NCI-H460 (cell line): Measurements from ENCODE around the gene HSF2. TPM values are rescaled to one million over a fixed set of nuclear protein-coding genes. Genes with fewer than 3 reads are reported as not detected.

Source experiments
- DNase-seq: peaks from one replicate; pipeline ENCODE4 v3.0.0-alpha.2; 2016; ENCODE audit warnings: low read depth; ENCODE audit errors: extremely low read depth
- total RNA-seq: library from RNA; depleted of rRNA; stranded (reverse); fragments of >200 nt; shearing (Covaris generic); gene quantifications from 2 replicates; pipeline ENCODE4 v1.2.3, GENCODE V29; 2014

Gene HSF2
- total RNA-seq, 1 experiment from 2014 or later, result 18.8 TPM

DNA sequence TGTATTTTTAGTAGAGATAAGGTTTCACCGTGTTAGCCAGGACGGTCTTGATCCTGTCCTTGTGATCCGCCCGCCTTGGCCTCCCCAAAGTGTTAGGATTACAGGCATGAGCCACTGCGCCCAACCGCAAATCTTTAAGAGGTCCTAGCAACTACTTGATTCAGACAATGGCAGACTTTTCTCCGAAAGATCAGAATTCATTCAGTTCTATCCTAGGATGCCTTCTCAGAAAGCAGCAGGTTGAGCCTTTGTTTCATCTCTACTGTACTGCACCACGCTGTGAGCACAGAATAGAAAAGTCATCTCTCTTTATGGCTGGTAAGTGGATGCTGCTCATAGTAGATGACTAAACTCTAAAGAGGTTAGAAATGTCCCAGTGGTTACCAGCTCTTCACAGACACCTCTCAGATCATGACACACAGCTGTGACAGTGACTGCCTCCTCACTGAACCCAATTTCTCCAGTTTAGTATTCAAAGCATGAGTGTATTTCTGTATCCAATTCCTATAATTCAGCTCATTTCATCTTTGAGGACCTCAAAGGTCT, 6.0 kb upstream of the HSF2 start:
- no peak for DNase-seq

DNA sequence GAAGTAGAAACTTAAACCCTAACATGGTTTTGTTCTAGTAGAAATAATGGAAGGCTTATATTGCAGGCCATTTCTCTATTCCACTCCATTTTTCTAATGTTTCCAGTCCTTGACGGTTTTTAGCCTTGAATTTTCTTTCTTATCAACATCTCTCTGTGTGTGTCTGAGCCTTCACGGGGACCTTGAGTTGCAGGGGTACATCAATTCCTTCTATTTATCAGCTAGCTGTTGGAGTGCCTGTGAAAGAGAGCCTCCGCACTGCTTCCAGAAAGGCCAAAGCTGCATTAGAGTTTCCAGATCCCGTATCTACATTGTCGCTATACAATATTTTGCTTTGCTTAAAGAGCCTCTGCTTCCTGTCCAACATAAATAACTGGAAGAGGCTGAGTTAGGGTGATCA, 5.4 kb upstream of the HSF2 start:
- no peak for DNase-seq

DNA sequence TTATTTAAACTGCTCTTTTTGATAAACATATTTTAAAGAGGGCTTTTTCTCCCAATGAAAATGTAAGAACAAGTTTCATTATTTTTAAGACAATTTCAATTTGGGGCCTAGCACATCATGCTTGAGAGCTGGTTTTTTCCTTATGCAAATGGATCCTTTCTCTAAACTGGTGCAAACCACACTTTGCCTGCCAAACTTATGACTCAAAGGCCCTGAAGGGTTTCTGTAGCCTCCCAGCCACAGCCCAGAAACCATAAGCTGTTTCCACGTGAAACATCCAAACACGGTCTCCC, 451 bp upstream of the HSF2 start:
- DNase-seq, result no peak

DNA sequence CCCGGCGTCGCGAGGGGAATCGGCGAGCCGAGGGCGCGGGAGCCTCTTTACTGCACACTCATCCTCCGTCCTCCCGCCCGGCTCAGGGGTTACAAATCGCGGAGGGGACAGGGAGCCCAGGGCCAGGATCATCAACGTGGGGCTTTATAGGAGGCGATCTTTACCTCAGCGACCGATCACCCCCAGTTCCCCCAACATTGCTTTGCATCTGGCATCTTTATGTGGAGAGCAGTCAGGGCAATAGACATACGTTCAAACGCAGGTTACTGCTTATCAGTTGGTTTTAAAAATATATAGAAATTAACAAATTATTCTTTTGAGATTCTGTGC, 634 bp downstream of the HSF2 start:
- no peak for DNase-seq

DNA sequence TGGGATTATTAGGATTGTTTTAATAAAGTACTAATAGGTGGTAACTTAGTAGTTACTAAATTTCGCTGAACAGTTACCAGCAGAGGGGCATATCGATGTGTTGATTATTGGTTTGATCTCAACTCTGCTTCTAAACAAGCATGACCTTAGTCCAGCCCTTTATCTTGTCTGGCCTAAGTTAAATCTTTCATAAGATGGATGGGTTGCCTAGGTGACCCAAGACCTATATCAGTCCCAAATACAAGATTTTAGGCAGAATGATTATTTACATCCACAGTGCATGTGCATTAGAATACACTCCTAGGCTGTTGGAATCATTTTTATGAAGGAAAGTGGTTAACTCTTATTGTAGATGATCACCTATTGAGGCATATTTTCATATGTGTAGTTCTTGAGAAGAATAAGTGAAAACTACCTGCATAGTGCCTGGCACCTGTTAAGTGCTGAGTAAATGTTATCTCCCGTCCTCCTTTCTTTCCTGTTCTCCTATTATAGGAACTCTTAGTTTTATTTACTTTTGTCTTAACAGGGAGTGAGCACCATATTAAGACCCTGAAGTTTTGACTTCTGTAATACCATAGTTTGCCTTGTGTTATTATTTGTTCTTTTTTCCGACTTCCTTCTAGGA, 1.1 kb downstream of the HSF2 start:
- no peak for DNase-seq

DNA sequence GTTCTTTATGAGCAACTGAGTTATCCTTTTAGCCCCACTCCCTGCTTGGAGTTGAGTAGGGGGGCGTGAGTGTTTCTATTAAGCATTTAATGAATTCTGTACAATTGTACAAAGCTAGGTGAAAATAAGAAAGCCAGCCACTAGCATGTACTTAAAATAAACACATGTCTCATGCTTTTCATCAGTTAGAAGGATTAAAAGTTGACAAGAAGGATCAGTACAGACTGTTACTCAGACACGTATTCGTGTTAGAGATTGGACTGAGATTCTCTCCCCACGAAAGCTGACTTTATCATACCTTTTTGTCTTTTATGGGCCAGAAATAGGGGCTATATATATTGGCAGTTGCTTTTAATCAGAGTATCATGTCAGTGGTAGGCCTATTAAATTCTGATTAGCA, 1.7 kb downstream of the HSF2 start:
- no peak for DNase-seq

DNA sequence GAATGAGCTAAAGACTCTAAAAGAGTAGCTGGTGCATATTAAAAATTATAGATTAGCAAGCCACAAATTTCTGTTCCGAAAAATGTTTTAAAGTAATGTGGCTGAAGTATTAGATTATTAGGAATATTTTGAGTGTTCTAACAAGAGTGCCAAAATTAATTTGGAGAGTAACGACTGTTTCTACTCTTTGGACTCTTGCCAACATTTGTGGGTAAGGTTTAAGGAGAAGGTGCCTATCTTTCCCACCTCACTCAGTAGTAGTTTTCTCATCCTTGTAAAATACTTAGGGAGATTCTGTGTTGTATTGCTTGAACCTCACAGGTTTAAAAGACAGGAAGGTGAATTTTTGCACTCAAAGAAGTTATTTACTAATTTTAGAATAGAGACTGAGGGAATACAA, 5.0 kb downstream of the HSF2 start:
- DNase-seq, result no peak

DNA sequence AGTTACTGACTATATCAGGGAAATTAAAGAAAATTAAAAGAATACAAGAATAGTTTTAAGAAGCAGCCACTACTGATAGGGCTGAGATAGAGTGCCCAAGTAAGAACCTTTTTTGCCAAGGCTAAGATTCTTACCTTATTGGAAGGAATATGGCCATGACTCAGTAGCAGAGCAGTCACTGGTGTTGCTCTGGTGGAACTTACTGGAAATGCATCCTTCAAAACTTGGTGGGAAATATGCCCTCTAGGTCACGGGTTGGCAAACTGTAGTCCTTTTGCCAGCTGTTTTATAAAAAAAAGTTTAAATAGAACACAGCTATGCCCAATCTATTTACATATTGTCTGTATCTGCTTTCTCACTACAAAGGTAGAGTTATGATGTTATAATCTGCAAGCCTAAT, 6.0 kb downstream of the HSF2 start:
- no peak for DNase-seq

DNA sequence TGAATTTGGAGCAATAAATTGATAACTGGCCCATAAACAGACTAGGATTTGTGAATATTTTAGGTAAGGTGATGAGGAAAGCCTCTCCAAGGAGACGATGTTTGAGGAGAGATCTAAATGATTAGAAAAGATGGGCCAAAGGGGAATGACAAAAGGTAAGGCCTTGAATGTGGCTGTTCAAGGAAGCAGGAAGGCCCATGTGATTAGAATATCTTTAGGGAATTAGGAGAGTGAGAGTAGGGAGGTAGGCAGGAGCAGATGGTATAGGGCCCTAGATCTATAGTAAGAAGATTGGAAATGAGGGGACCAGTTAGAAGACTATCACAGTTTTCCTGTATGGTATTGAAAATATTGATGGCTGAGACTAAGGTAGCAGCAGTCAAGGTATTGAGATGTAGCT, 6.7 kb downstream of the HSF2 start:
- DNase-seq, result no peak

DNA sequence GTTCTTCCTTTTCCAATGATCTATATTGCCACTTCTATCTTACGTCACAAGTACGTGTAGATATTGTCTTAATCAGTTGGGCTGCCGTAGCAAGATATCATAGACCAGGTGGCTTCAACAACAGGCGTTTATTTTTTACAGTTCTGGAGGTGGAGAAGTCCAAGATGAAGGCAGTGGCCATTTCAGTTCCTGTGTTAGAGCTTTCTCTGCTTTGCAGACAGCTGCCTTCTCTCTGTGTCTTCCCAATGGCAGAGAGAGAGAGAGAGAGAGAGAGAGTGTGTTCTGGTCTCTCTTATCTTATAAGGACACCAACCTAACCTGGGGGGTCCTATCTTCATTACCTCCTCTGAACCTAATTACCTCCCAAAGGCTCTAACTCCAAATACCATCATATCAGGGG, 8.3 kb downstream of the HSF2 start:
- DNase-seq, result no peak

DNA sequence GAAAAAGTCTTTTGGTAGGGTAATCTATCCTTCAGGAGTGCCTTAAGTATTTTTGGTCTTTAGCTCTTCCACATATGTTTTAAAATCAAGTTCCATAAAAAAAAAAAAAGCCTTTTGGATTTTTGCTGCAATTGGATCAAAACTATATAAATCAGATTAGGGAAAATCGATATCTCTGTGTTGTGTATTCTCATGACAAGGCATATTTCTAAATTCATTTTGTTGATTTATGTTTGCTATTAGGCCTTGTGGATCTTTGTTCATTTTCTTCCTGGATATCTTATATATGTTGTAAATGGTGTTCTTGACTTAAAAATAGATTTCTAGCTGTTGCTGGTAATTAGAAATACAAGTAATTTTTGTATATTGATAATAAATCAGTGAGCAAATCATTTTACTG, 8.8 kb downstream of the HSF2 start:
- no peak for DNase-seq

DNA sequence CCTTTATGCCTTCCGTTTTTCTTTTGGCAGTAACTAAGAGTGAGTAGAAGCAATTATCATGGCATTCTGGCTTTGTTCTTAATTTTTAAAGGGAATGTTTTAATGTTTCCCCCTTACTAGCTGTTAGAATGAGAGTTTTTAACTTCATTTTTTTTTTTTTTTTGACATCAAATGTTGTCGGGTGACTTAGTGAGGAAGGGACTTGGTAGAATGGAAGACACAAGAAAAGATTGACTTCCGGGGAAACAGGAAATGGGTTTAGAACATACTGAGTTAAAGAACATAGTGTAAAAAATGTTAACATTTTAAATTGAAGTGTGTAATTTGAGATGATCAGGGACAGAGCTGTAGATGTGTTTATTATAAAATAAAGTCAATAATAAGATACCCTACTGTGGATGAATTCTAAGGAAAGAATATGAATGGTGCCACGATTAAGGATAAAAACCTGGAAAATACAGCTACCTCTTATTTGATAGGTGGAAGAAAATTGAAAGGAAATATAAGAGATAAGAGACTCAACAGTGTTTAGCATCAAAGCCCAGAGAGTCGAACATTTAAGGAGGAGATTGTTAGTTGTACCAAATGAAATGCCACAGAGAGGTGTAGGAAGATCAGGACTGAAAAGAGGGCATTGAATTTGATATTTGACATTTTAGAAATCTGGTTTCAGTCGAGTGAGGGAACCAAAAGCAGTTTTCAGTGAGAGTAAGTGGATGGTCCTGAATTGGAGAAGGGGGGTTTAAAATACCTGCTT, 9.4 kb downstream of the HSF2 start:
- no peak for DNase-seq

DNA sequence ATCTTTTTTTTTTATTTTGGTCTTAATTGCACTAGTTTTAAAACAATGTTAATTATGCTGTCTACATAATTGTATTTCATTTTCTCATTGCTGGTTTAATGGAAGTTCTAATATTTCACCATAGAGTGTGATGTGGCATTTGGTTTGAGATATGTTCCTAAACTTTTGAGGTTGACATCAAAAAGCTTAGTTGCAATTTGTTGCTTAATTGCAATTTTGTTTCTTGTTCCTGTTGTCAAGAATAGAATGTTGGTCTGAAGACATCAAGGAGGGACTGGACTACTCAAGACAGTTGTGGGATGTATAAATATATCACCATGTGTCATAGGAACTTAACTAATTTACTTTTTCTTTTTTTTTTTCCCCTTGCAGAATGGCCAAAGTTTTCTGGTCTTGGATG, 12.5 kb downstream of the HSF2 start:
- DNase-seq, result no peak

DNA sequence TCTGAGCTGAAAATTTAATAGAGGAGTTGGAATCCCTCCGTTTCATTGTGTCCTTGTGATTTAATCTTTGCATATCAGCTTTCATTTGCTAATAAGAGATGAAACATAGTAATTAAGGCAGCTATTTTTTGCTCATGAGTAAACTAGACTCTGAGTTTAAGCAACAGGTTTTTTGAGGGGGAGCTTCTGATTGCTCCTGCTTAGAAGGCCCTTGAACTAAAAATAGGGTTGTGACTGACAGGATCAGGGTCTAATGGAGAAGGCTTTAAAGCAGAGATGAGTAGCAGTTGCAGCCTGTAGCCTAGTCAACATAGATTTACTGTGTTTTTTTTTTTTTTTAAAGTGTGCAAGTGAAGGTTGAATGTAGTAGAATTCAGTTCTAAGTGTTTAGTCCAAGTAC, 17.4 kb downstream of the HSF2 start:
- no peak for DNase-seq

DNA sequence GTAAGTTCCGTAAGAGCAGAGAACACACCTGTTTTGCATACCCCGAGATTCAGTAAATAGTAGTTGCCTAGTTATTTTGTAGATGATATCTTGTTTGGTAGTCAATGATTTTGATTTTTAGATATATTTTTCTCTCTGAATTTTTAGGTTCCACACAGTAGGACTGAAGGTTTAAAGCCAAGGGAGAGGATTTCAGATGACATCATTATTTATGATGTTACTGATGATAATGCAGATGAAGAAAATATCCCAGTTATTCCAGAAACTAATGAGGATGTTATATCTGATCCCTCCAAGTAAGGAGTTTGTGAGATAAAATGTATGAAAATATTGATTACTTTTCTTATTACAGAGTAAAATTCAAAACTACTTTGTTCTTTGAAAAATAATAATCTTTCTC, 22.6 kb downstream of the HSF2 start:
- no peak for DNase-seq

DNA sequence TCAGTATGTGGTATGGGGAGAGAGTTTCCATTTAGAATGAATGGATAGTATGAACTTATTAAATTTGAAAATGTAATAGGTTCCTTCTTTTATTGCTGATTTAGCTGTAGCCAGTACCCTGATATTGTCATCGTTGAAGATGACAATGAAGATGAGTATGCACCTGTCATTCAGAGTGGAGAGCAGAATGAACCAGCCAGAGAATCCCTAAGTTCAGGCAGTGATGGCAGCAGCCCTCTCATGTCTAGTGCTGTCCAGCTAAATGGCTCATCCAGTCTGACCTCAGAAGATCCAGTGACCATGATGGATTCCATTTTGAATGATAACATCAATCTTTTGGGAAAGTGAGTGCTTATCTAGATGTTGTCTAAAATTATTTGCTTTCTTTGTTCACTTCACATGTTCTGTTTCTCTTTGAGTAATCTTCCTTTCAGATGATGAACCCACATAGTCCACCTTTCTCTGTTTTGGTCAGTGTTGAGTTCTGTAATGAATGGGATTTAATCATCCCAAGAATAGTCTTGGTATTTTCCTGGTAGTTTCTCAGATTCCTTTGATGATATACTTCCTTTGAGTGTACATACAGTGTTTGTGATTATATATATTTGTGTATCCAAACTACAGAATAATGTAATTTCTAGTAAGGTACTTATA, 23.3 kb downstream of the HSF2 start:
- no peak for DNase-seq

DNA sequence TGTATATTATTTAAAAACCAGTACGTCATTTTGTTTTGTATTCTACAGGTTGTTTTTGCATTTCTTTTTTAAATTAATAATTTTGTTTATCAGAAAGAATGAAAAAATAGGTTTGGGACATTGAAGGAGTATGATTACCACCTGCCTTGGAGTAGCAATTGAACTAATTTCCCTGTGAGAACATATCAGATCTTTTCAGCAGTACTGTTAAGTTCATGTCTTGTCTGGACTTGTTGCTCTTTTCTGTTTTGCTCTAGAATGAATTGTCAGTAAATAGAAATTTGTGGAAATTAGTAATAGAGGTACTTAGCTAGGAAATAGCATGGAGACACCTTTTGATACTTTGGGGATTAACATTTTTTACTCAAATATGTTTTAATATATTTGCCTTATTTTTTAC, 24.3 kb downstream of the HSF2 start:
- DNase-seq, result no peak

DNA sequence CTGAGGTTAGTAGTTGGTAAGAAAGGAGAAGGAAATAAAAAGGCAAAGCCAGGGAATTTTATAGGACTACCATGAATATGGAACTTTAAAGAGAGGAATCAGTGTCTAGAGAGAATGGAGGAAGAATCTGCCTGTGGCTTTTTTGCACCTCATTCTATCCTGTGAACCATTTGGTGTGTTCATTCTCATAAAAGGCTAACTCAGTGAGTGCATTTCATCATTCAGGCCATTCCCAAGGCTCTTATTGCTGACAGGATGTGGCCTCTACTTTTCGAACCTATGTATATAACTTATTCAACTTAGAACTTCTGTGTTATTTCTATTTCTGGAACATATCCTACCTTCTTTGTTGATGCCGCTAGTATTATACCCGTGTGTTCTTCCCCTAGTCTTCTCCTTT, 27.1 kb downstream of the HSF2 start:
- DNase-seq, result no peak

DNA sequence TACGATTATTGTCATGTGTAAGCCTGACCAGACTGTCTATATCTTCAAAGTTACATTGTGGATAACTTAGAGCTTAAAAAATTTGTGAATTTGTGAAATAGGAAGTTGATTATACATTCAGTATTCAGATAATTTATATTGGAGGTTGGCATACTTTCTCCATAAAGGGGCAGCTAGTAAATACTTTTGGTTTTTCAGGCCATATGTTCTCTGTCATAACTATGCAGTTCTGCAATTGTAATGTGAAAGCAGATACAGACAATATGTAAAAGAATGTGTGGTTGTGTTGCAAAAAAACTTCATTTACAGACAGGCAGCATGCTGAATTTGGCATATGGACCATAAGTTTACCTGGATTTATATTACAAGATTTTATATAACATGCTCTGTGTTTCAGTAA, 29.3 kb downstream of the HSF2 start:
- DNase-seq, result no peak

DNA sequence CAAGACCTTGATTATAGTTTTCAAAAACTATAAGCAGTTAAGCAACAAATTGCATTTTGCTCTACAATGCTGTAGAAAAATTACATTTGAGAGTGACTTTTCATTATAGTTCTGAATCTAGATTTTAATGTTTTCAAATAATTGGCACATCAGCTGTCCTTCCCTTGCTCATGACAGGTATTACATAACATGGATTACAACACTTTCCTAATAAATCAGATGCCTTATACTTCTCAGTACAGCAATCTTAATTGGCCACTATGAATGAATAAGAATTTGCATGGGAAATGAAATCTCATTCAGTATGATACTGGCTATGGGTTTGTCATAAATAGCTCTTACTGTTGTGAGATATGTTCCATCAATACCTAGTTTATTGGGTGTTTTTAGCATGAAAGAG, 29.9 kb downstream of the HSF2 start:
- no peak for DNase-seq

DNA sequence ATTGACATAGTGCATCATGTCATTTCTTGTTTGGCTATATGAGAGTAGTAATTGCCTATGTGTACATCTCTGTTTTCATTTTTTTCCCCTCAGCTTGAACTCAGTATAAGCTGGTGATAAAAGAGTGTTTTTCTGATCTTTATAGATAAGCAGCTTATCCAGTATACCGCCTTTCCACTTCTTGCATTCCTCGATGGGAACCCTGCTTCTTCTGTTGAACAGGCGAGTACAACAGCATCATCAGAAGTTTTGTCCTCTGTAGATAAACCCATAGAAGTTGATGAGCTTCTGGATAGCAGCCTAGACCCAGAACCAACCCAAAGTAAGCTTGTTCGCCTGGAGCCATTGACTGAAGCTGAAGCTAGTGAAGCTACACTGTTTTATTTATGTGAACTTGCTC, 32.3 kb downstream of the HSF2 start:
- DNase-seq, result no peak

DNA sequence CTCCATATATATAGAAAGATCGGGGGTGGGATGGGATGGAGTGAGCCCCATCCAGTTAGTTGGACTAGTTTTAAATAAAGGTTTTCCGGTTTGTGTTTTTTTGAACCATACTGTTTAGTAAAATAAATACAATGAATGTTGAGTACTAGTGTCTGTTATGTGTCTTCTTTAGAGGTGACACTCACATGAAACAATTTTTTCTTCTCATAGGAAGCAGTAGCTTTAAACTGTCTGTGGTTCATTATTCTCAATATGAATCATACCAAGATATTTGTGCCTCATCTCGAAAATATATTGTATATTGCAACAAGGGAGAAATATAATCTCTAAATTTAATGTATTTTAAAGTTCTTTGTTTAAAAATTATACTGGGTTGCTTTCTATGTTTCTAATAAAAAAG, 33.4 kb downstream of the HSF2 start:
- DNase-seq, result no peak
